Stimulated activated CD4-positive, alpha-beta T cell treated with anti-CD3 and anti-CD28 coated beads, Interleukin-2, amount 100 ng/mL, for 48 hours (primary cell): Measurements from ENCODE around the gene CIB4.

Experiments used
- DNase-seq, 2 donors: peaks; one replicate each; pipeline ENCODE4 v3.0.0-alpha.2; 2020

The CIB4 gene

DNA sequence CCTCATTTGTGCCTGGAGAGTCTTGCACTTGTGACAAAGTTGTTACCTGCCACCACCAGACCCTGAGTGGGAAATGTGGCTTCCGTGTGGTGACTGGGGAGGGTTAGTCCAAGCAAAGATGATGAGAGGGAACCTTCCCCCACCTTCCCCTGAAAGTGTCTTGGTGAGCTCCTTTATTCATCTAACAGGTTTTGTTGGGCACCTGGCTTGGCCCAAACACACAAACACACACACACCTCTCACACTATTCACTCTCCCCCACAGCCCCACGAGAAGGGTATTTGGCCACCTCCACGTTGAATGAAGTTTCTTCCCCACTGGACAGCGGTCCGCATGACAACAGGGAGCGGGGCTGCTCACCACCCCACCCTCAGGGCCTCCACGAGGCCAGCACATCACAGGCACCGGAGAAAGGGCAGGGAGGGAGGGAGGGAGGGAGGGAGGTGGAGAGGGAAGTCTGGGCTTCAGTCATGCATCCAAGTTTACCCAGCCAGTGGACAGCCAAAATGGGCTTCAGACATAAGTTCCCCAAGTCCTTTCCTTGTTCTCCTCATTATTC, 1.4 kb downstream of the CIB4 start:
- DNase-seq, result no peak

DNA sequence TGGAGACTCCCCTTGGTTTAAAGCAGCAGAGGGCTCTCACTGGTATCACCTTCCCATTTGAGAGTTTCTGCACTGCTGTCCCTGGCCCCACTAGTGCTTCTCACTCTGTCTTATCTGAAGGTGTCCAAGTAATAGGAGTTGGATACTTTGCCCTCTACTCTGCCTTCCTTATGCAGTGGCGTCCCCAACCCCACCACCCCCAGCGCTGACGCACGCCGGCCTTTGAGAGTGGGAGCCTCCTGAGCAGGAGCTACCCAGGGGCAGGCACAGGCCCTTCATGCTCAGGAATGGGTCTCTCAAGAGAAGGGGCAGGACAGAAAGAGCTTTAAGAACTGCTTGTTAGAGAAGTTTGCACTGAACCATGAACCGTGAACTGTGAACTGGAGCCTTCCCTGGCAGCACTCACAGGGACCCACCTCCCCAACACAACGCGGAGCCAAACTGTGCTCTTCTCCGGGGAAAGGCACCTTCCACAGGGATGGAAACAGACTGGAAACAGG, 3.3 kb downstream of the CIB4 start:
- no peak for DNase-seq

DNA sequence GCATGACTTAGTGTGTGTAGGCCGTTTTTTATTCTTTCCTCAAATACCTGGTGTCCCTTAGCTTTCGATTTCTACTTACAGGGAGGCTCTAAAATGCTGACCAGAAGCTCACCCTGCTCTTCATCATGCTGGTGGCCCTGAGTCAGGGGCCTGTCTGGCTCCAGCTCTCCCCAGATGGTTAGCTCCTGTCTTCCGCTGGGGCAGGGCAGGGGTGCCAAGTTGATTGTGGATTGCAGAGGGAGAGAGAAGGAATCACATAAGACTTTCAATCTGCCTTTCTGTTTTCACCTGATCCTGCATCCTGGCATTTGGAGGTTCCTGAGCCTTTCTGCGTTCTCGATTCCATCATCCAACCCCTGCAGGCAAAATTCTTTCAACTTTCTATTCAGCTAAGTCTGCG, 4.2 kb downstream of the CIB4 start:
- no peak for DNase-seq

DNA sequence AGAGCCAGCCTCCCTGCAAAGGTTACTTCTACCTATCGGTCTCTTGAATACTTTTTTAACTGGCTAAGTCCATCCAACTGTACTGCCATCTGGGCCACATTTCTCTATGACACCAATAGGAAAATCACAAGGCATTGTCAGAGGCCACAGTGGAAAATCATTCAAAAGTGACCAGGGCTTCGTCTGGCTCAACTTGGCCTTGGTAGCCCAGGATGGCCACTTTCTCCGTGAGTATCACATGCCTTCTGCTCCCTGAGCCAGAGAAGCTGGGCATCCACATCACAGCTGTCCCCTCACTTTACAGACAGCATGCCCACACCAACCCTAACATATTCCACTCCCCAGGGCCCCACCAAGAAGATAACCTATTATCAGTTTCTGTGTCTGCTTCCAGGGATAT, 5.8 kb downstream of the CIB4 start:
- DNase-seq, result no peak

DNA sequence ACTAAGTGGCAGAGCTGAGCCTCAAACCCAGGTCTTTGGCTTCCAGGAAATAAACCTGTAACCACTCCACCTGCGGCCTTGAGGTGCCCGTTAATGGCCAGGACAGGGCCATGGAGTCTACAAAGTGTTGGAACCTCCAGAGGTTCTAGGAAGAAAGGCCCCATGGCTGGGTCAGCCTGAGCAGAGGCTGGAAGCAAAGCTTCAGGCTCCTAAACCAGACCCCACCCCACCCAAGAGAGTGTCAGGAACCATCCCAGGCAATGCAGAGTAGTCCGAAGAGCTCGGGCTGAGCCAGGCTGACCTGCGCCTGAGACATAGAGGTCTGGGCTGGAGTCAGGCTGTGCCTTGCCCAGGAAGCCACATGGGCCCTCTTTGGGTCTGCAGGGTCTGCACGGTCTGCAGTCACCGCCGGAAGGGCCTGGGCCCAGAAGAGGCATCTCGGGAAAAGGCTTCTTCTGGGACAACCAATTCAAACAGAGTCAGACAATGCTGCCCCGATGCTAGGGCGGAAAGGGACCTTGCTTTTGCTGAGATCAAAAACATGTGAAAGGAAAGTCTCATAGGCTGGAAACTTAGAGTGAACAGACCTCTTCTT, 6.4 kb downstream of the CIB4 start:
- DNase-seq, result no peak

DNA sequence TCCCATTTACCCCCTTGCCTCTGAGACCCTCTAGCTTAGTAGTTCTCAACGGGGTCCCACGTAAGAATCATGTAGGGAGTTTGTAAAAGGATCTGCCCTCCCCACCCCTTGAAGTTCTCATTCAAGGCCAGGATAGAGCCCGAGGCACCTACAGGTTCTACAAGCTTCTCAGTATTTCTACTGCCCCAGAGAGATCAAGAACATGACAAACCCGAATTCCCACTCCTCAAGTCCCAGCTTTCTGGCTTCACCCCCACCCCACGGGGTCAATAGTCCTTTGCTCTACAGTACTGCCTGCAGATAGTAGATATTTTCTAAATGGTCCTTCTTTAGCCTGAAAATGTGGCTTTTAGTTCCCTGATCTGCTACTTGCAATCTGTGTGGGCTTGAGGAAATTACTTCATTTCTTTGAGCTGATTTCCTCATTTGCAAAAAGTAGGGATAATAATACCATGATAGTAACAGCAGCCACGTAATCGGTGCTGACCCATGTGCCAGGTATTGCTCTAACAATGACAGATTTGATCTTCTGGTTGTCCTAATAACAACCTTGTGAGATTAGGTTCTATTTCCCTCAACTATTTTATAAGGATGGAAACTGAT, 7.1 kb downstream of the CIB4 start:
- DNase-seq, result no peak

DNA sequence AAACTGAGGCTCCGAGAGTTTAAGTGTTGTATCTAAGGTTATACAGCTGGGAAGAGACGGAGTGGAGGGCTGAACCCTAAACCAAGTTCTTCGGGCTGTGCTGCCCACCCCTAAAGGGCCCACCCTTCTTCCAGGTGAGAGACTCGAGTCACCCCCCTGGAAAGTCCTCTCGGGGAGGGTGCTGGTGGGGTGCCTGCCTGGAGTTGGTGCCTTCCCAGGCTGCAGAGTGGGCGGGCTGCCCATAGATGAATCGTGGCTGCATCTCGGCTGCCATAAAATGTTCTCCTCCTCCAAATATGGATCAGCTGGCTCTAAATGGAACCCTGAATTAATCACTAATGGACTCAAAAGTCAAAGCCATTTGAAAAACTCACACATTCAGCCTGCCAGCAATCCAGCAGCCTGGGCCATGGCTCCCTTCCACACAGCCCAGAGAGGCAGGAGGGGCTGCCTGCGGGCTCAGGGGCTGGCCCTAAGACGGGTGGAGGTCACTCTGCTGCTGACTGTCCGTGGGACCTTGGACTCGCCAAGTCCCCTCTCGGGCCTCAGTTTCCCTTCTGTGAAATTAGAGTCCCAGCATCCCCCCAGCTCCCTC, 7.7 kb downstream of the CIB4 start:
- no peak for DNase-seq

DNA sequence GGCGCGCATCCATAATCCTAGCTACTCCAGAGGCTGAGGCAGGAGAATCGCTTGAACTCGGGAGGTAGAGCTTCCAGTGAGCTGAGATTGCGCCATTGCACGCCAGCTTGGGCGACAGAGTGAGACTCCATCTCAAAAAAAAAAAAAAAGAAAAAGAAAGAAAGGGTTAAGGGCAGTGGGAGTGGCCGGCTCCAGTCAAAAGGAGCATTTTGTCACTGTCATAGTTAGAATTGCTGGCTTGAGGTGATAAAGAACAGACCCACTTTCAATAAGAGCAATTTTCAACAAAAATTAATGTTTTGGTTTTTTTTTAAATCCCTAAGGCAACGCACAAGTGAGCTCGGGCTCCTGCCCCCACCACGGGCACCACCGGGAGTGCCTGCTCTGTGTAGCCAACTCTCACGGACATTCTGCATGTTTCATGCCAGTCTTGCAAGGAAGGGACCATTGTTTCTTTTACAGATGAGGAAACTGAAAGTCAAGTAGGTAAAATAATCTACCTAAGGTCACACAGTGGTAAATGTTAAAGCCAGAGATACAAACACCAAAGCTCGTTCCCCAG, 8.5 kb downstream of the CIB4 start:
- DNase-seq, result no peak

DNA sequence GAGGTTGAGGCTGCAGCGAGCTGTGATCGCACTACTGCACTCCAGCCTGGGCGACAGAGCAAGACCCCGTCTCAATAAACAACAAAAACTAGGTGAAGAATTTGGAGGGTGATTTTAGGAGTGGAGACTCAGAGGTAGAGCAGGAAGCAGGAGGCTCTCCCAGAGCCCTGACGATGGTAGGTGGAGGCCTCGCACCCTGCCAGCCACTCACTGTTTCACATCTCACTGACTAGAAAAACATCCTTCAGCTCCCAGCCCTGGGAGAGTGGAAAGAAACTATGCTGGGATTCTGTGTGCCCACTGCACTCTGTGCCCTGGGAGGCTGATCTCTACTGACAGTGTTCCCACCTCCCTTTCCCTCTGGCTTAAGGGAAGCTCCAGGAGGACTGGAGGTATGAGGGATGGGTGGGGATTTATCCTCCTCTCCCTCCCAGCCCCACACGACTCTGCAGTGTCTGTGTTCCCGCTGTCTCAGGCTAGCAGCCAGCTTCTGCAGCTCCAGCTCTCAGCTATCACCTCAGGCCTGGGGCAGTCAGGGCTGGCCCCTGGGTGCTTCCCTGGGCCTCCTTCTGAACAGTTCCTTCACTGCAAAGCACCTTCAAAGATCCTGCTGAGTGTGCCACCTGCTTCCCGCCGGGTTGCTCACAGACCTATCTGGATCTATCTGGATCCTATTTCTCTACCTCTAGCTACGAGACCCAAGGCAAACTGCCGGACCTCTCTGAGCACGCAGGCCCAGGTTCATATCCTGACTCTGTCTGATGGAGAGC, 9.6 kb downstream of the CIB4 start:
- no peak for DNase-seq

DNA sequence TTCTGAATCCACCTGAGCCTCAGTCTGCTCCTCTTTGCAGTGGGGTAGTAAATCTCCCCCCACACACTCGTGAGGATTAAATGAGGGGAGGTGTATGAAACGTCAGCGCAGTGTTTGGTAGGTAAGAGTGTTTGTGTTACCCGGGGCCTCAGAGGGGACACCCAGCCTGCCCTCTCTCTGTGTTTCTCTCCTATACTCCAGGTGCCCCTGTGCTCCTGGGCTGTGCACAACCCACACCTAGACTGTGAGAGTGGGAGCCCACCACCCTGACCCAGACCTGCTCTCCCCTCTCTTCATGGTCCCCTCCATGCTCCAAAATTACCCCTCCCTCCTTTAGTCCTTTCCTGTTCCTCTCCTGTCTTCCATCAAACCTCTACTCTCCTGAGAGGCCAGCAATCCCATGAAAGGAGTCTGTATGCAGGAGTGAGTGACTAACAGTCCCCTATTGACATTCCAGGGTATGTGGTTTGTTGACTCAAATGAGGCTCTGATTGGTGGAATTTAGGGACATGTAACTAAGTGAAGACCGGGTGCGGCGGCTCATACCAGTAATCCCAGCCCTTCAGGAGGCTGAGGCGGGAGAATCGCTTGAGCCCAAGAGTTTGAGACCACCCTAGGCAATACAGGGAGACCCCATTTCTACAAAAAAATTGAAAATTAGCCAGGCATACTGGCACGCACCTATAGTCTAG, 10.4 kb downstream of the CIB4 start:
- DNase-seq, result no peak

DNA sequence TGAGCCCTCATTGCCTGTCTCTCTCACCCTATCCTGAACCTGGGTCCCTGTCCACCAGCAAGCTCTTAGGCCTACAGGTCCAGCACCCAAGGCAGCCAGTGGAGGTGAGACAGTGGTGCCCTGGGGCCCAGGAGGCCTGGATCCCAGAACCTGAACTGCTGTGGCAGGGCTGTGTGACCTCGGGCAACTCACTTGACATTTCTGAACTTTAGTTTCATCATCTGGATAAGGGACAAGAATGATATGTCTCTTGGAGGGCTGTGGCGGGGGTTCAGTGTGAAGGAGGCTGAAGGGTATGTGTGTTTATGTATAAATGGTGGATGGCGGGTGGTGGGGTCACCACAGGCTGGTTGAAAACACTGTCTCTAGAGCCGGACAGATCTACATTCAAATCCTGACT, 10.9 kb downstream of the CIB4 start:
- no peak for DNase-seq

DNA sequence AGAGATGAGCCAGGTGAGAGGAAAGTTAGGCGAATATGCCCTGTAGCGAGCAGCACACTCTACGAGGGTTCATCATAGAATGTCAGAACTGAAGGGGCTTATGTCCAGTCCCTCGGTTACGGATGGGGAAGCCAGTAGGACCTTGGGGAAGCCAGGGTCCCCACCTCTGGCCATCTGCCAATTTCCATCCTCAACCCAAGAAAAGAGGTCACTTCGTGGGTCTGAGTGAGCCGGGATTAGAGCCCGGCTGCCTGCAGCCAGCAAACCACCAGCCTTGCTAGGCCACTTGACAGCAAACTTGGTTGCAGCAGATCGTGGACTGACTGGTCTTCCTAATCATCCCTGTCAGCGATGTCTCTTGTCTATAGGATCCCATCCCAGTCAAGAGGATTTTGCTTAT, 11.4 kb downstream of the CIB4 start:
- no peak for DNase-seq

DNA sequence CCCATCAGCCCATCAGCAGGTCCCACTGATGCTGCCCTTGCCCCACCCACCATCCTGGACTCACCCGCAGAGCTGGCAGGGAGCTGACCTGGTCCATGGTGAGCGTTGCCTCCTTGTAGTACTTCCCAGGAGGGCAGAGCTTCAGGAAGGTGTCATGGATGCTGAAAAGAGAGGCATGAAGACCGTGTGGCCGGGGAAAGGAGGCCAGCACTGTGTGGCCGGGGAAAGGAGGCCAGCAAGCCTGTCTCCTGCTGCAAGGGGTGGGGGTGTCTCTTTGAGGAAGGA, 11.9 kb downstream of the CIB4 start:
- DNase-seq, result no peak

DNA sequence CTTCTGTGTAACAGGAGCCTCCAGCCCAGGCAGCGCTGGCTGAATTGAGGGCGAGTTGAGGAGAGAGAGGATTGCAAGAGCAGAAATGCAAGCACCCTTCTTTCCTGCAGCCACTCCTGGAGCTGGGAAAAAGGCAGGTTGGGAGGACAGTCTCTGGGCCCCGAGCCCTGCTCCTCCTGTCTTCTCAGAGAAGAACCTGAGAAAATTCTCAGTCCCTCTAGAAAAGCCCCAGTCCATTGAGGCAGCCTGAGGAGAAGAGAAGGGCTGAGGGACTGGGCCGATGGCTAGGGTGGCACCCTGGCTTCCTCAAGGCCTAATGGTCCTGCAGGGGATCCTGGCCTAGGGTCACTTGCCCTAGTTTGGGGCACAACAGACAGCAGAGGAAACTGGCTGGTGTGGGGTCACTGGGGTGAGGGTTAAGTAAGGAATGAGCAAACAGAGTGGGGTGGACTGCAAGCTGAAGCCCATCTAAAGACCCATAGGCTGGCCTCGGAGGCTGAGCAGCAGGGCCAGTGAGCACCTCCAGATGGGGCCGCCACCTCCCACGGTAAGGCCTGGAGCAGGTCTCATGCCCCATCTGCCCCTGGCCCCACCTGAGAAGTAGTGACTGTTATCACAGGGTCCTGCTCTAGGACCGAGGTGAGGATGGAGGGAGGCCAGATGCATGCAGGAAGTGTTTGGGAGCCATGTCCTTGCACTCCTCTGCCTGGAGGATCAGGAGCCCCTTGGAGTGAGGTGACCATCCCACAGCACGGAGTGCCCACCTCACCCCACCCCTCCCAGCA, 12.4 kb downstream of the CIB4 start:
- no peak for DNase-seq

DNA sequence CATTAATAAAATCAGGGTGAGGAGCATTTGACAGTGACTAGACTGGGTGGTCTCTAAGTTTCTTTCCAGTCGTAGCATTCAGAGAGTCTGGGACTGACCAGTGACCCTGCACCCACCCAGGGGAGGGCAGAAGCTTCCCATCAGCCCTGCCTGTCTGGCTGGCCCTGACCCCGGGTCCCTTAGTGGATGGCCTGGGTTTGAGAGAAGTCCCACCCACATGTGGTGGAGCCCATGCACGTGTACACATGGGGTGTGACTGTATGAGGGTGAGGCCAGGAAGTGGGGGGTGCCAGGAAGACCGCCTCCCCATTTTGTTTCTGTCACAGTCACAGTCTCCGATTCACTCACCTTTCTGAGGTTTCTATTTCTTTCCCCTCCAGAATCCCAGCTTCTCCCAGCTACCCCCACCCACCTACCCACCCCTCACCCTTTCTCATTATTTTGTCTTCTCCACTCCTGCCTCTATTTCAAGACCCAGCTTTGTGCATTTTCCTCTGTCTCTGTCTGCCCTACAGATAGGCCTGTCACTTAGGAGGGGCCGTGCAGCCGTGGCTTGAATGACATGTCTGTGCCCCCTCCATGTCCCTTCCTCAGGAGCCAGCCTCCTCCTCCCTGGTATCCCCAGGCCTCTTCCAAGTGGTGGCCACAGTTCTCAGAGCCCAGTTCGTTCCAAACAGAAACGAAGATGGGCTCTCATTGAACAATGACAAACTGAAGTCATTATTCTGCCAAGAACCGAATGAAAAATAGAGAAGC, 13.6 kb downstream of the CIB4 start:
- no peak for DNase-seq

DNA sequence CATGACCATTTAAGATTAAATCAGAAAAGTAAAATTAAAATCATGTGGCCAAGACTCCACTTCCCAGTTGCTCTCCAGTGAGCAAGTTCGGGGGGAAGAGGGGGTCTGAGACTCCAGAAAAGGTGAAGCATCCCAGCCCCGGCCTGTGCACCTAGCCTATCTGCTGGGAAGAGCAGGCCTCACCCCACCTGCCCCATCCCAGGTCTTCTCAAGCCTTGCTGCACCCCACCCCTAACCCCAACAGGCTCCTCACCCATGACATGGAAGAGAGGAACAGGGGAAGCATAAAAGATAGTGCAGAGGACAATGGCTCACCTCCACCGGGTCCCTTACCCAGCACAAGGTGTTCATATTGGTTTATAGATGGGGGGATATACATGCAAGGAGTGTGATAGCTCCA, 14.6 kb downstream of the CIB4 start:
- DNase-seq, result no peak

DNA sequence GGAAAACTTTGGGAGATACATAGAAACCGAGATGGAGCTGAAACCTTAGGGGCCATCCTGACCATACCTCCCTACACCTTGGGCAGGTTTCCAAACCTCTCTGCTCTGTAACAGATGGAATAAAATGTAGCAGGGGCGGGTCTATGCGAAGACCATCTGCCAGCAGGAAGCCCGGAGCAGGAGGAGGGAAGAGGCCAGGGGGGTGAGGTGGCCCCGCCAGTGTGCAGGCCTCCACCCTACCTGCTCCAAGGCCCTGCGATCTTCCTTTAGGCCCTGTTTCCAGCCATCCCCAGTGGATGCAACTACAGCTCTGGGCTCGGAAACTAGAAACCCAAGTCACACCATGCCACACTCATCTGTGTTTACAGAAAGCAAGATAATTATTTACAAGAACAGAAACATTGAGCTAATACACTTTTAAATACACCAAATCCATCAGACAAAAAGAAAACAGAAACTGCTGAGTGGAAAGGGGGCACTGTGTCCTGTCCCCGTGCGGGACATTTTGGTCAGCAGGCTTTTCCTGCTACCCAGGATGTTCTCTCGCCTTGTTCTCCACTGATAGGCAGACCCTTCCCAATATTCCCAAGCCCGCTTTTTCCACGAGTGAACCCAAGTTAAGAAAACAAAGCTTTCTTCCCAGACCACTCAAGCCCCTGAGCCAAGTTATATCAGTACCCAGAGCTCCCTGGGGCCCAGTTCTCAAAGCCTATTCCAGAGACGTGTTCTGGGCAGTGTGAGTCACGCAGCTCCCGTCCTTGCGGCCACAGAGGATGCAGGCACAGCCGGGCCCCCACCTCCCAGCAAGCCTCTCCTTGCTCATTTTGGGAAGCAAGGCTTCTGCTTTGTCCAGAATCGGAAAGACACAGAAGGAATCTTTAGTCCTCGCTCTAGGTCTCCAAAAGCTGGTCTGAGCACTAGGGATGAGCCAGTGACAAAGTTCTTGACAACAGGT, 17.3 kb downstream of the CIB4 start:
- DNase-seq, result no peak

DNA sequence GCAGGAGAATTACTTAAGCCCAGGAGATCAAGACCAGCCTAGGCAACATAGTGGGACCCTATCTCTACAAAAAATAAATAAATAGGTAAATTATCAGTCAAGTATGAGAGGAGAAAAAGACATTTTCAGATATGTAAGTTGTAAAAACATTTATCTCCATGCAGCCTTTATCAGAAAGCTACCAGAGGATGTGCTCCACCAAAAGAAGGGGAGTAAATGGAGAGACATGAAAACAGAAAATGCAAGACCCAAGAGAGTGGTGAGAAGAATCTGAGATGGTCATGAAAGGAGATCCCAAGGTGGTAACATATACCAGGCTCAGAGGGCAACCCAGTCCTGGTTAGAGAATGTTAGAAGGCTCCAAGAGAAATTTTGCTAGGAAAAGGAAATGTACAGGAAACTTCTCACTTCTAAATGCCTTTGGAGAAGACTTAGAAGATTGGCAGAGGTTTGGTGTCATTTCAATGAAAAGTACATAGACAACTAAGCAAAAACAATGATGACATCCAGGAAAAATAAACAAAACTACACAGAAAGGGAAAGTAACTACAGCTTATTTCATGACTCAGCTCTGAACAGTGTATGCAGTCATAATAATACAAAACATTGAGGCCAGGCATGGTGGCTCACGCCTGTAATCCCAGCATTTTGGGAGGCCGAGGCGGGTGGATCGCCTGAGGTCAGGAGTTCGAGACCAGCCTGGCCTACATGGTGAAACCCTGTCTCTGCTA, 19.5 kb downstream of the CIB4 start:
- DNase-seq, result no peak

DNA sequence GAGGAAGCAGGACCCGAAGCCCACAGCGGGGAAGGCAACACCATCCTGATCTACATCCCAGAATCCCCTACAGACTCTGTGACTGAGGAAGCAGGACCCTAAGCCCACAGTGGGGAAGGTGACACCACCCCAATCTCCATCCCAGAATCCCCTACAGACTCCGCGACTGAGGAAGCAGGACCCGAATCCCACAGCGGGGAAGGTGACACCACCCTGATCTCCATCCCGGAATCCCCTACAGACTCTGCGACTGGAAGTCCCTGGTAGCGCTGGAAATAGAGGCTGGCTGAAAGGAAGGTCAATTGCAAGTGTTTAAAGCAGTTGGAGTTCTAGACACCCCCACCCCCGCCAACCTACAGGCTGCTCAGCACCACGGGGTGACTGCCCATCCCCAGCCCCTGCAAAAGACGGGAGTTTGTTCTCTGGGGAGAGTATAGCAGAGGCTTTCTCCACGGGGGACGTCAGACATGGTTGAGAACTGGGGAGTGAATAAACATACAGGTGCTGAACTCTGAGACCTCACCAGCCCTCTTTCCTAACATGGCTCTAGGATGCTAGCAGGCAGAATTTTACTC, 21.0 kb downstream of the CIB4 start:
- no peak for DNase-seq
